Ammon's horn (tissue), 1 donor: ENCODE measurements around the gene MAPK8.
"Not testable (repeated sequence)": the region's sequence is repeated elsewhere in the genome, so short reads cannot be mapped to it uniquely, and the experiment has no call there.

Experiments used
- DNase-seq: peaks from one replicate; pipeline ENCODE4 v3.0.0-alpha.2; 2016; ENCODE audit warnings: low spot score

Gene MAPK8

GRCh38 chr10:48336978-48337599 is 30.6 kb downstream of the MAPK8 start:
- no peak for DNase-seq

DNA sequence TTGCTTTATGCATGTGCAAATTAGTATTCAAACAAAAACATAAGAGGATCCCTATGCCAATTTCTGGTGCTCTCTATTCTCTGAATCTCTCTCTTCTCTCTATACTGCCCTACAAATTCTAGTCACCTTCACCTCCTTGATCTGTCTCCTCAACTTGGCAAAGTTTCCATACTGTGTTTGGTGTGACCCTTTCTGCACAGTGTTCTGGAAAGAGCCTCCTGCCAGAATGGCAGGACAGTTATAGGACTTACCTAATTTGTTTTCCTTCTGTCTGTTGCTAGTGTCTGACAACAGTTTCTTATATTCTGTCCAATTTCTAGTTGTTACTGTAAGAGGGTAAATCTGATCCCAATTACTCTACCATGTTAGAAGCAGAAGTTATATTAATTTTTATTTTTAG is 34.3 kb downstream of the MAPK8 start:
- DNase-seq, result no peak

DNA sequence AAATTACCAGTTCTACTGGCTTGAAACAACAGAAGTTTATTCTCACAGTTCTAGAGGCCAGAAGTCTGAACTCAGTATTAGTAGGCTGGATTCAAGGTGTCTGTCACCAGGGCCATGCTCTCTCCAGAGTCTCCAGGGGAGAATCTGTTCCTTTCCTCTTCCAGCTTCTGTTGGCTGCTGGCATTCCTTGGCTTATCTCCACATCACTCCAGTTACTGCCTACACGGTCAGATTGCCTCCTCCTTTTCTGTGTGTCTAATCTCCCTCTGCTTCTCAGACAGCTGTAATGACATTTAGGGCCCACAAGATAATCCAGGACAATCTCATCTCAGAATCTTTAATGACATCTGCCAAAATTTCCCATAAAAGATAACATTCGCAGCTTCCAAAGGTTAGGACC is 36.6 kb downstream of the MAPK8 start:
- peak; percentile 7 for DNase-seq

- DNase-seq, result no peak
Measured at GRCh38 chr10:48343921-48344598, 37.6 kb downstream of the MAPK8 start.

DNA sequence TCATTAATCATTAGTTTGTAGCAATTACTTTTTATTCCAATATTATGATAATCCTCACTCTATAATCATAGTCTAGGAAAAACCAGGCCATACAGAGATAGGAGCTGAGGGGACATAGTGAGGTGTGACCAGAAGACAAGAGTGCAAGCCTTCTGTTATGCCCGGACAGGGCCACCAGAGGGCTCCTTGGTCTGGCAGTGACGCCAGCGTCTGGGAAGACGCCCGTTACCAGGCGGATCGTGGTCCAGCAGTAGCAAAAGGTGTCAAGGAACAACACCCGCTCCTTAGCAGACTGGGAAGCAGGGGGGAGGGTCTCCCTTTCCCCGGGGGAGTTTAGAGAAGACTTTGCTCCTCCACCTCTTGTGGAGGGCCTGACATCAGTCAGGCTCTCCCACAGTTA is 39.8 kb downstream of the MAPK8 start:
- not testable (repeated sequence) for DNase-seq

DNA sequence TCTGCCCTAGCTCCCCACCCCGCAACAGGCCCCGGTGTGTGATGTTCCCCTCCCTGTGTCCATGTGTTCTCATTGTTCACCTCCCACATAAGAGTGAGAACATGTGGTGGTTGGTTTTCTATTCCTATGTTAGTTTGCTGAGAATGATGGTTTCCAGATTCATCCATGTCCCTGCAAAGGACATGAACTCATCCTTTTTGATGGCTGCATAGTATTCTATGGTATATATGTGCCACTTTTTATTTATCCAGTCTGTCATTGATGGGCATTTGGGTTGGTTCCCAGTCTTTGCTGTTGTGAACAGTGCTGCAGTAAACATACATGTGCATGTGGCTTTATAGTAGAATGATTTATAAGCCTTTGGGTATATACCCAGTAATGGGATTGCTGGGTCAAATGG is 41.1 kb downstream of the MAPK8 start:
- DNase-seq, result not testable (repeated sequence)

GRCh38 chr10:48347943-48348342 is 41.5 kb downstream of the MAPK8 start:
- DNase-seq, result not testable (repeated sequence)

DNA sequence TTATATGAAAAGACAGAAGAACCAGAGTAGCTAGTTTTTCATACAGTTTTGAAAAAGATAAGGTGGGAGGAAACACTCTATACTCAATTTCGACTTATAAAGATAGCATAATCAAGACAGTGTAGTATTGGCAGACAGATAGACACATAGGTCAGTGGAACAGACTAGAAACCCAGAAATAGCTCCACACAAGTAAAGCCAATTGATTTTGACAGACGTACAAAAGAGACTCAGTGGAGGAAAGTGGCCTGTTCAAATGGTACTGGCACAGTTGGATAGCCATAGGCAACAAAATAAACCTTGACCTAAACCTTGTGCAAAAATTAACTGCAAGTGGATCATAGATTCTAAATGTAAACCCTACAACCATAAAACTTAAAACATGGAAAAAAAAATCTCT is 46.8 kb downstream of the MAPK8 start:
- DNase-seq, result no peak

DNA sequence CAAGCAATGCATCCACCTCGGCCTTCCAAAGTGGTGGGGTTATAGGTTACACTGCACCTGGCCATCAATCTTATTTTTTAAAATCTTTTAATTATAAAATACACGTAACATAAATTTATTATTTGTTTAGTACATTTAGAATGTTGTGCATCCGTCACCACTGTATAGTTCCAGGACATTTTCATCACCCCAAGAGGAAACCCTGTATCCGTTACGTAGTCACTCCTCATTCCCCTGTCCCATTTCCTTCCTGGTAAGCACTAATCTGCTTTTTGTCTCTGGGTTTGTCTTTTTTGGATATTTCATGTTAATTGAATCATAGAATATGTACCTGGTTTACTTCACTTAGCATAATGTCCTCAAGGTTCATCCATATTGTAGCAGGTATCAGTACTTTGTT is 51.2 kb downstream of the MAPK8 start:
- DNase-seq, result no peak

DNA sequence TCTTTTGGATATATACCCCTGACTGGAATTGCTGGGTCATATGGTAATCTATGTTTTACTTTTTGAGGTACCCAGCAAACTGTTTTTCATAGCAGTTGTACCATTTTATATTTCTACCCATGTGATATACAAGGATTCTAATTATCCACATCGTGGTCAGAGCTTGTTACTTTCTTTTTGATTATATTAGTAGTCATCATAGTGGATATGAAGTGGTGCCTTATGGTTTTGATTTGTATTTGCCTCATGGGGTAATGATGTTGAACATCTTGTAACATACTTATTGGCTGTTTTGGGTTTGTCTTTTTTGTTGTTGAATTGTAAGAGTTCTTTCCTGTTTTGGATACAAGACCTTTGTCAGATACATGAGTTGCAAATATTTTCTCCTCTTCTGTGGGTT is 51.7 kb downstream of the MAPK8 start:
- DNase-seq, result no peak

DNA sequence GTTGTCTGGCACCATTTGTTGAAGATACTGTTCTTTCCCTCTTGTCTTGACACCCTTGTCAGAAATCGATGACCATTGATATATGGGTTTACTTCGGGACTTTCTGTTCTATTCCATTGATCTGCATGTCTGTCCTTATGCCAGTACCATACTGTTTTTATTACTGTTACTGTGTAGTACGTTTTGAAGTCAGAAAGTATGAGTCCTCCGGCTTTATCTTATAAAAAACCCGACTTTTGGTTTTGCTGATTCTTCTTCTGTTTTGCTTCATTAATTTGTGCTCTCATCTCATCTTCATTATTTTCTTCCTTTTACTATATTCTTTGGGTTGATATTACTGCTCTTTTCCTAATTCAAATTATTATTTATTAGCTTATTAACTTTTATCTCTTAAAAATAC is 52.4 kb downstream of the MAPK8 start:
- DNase-seq, result no peak

DNA sequence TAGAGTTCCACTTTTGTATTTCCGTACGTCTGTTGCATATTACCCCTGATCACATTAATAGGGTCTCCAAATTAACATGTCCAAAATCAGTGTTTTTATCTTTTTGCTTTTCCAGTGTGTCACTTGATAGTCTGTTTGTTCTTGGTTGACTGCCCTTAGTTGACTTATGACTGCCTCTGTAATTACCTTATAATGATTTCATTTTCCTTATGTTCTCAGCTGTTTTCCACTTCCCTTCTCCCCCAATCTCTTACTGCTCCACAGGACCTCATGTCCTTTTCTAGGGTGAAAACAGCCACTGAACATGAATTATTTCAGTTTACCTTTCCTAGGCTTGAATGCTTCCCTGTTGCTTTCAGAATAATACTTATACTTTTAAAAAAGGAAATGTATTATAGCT is 54.7 kb downstream of the MAPK8 start:
- DNase-seq, result no peak

GRCh38 chr10:48363617-48364355 is 57.3 kb downstream of the MAPK8 start:
- DNase-seq, result peak; percentile 87

- DNase-seq, result peak; percentile 39
Measured at GRCh38 chr10:48364659-48365405, 58.4 kb downstream of the MAPK8 start.

- no peak for DNase-seq
Measured at GRCh38 chr10:48365668-48366067, 59.2 kb downstream of the MAPK8 start.

- DNase-seq, result no peak
Measured at GRCh38 chr10:48366261-48366660, 59.8 kb downstream of the MAPK8 start.

GRCh38 chr10:48369501-48369900 is 63.0 kb downstream of the MAPK8 start:
- DNase-seq, result no peak

DNA sequence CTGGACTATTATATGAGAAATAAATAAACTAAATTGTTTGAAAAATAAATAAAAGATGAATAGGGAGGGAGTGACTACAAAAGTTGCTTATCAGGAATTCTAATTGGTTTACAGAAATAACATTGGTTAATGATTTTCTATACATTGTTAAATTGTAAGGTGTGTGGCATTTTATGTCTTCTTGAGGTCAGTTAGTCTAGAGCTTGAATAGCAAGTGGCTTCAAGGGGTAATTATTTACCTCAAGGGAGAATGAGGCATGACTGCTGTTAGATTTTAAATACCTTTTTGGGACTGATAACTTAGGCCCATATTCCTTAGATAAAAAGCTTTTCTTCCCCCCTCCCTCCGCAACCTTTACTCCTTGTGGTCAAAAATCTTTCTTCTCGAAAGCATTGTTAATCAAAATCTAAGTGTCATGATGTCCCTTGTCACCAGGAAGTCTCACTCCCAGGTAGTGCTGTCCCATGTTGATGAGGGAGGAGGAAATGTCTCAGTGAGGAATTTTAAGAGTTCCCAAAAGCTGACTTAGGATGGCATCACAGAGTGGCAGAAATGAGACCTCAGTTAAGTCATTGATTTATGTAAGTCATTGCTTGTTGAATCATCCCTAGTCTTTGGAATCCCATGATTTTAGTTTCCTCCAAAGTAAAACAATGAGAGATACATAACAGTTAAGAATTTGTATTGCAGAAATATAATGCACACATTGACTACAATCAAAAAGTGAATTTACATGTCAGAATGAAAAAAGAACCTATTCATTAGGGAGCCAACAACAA is 71.5 kb downstream of the MAPK8 start:
- DNase-seq, result no peak

GRCh38 chr10:48378675-48379074 is 72.2 kb downstream of the MAPK8 start:
- DNase-seq, result no peak

- DNase-seq, result no peak
Measured at GRCh38 chr10:48381971-48382370, 75.5 kb downstream of the MAPK8 start.

DNA sequence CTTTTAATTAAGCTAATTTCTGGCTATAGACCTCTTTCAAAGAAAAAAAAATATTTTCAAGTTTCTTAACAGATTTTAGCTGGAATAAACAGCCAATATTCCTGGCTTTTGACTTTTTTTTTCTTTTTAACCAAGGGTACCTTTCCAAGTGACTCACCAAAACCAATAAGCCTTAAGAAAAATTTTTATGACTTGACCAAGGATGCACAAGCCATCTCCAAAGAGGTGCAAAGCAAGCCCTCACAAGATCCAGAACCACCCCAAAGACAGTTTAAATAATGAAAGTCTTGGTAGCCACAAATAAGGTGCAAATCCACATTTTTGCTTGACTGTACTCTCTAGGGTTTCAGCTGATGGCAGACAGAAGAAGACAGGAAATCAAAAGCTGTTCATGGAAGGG is 76.5 kb downstream of the MAPK8 start:
- no peak for DNase-seq

GRCh38 chr10:48383393-48383792 is 76.9 kb downstream of the MAPK8 start:
- no peak for DNase-seq
